GM18909 (cell line): ENCODE measurements around the gene CD274.
"Not testable (repeated sequence)": the region's sequence is repeated elsewhere in the genome, so short reads cannot be mapped to it uniquely, and the experiment has no call there.

ENCODE experiments used
- ATAC-seq: cut with Tn5 transposase; IDR thresholded peaks from one replicate; pipeline ENCODE4 v1.9.1; 2021; ENCODE audit warnings: mild to moderate bottlenecking; ENCODE audit not compliant: unreplicated experiment, poor library complexity

Gene CD274

DNA sequence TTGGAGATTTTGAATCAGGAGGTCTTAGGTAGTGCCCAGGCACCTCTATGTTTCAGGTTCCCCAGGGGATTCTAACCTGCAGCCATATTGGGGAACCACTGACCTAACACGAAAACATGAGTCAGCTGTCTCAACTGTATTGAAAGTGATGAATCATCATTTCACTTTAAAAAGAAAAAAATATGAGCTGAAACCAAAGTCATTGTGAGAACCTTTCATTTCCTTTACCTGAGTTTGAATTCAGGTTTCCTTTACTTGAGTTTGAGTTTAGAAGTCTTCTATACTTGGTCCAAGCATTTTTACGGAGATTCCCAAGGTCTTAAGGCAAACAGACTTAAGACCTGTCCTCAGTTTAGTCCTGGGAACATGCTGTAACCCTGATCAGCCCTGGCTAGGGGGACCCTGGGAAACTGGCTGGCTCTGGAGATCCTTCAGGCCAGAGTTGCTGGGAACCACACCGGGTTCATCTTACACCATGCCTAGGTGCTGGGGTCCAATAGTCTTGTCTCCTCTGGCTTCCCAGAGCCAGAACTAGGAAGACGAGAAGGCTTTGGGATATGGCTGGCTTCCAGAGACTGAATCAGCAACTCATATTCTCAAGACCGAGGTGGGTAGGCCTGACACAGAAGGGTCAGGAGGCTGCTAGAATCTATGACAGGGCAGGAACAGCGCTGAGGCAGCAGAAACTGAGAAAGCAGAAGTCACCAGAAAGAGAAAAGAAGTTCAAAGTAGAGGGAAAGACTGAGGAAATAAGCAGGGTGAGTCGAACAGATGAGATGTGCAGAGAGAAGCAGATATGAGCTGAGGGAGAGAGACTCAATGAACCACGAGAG lies 43.6 kb downstream of the CD274 start:
- ATAC-seq: peak; percentile 85

DNA sequence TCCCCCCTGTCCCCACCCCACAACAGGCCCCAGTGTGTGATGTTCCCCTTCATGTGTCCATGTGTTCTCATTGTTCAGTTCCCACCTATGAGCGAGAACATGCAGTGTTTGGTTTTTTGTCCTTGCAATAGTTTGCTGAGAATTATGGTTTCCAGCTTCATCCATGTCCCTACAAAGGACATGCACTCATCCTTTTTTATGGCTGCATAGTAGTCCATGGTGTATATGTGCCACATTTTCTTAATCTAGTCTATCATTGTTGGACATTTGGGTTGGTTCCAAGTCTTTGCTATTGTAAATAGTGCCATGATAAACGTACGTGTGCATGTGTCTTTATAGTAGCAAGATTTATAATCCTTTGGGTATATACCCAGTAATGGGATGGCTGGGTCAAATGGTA lies 44.4 kb downstream of the CD274 start:
- not testable (repeated sequence) for ATAC-seq

DNA sequence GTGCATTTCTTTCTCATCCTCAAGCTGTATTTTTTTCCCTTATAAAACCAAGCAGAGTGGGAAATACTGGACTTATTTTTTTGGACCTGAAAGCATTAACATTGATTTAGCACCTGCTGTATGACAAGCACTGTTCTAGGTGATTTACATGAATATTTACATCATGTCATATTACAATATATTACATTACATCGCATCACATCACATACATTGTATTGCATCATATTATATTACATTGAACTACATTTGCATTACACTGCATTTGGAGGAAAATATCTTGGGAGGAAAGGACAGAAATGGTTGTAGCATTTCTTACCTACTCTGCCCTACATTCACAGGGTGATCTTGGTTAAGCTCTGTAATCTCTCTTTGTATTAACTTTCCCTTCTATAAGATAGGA lies 48.8 kb downstream of the CD274 start:
- ATAC-seq: no peak

DNA sequence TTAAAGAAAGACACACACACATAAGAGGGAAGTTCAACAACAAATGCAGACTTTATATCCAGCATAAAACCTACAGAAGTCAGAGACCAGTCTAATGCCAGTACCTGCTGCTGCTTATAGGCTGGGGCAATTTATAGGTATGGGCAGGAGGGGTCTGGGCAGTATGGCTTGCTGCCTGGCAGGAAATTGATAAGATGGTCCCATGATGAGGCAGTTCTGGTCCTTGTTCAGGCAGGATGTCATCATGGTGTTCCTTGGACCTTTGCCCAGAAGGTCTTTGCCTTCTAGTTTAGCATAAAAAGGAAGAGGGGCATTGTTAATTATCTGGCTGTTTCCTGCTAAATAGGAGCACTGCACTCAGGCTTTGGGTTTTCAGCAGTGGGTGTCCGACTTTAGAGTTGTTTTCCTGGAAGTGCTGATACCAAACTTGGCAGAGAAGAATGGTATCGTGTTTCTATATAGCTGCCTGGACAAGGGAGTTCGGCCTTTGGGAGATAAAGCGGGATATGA lies 49.6 kb downstream of the CD274 start:
- ATAC-seq: no peak

DNA sequence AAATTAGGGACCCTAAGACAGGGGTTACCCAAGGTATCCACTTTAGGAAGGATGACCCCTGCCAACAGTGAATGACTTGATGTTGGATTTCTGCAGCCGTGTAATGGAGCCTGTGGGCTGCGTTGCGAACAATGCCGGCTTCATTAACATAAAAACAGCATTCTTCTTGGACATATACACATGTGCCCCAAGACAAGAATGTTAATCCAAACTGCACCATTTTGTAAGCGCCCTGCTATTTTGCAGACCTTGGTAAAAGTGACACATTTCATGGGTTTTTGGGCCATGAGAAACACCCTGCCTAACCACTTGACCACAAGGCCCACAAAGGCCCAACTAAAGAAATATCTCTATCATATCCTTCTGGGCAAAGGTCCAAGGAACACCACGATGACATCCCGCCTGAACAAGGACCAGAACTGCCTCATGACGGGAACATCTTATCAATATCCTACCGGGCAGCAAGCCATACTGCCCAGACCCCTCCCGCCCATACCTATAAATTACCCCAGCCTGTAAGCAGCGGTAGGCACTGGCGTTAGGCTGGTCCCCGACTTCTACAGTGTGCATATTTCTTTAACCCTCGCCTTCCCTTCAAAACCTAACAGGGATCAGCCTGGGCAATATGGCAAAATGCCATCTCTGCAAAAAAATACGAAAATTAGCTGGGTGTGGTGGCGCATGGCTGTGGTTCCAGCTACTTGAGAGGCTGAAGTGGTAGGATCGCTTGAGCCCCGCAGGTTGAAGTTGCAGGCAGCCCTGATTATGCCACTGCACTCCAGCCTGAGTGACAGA lies 50.3 kb downstream of the CD274 start:
- ATAC-seq: no peak

DNA sequence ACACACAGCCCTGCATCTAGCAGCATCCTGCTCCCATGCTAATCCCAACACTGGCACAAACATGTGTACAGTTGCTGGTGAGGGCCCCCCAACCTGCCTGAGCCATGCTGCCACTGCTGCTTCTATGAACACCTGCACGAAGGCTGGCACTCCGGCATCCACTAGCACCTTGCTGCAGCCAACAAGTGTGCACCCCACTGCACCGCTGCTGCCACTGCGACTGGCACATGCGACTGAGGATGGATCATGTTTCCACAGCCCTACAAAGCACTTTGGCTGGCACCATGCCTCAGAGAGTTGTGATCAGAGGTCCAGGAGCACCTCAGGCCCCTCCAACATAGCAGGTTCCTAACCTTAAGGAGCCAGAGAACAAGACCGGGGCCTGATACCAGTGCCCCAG lies 52.2 kb downstream of the CD274 start:
- no peak for ATAC-seq

DNA sequence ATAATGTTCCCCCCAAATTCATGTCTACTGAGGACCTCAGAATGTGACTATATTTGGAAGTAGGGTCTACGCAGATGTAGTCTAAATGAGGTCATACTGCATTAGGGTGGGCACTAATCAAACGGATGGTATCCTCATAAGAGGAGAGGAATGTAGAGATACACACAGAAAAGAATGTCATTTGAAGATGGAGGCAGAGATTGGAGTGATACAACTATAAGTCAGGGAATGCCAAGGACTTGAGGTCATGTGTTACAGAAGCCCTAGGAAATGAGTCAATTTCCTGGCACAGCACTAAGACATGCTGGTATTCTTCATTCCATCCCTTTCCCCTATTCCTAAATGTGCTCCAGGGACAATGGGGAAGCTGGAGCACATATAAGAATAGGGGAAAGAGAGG lies 59.2 kb downstream of the CD274 start:
- no peak for ATAC-seq

DNA sequence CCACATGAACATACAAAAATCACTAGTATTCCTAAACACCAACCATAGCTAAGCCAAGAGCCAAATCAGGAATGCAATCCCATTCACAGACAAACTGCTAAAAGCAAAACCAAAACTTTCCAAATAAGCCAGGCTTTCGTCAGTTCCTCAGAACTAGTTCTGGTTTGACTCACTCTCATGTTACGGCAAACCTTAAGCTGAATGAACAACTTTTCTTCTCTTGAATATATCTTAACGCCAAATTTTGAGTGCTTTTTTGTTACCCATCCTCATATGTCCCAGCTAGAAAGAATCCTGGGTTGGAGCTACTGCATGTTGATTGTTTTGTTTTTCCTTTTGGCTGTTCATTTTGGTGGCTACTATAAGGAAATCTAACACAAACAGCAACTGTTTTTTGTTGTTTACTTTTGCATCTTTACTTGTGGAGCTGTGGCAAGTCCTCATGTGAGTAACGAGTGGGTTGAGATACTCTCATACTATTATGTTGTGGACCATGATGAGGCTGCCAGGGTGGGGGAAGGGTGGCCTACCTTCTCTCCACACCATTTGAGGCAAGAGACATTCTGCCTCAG lies 60.1 kb downstream of the CD274 start, which contains the start of gene PDCD1LG2:
Gene PDCD1LG2, plus strand, starts transcription at position 172 of the 572 bp plus-strand sequence. CDS start 12,016 bp downstream, outside the sequence.
- ATAC-seq: peak; percentile 69

DNA sequence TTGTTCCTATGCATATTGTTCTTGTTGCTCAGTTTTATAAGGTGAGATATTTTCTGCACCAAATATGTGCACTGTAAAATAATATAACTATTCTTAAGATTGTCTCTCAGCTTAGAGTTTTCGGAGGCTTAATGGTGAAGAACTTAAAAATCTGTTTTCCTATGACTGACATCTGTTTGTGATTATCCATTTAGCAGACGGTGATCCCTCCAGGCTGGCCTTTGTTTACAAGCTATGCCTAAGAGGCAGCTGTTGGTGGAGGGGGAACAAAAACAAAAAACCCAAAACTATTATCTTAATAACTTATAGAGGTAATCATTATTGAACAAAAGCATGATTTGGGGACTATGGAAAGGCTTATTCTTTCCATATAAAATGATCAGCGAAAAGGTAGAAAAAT lies 60.6 kb downstream of the CD274 start:
- no peak for ATAC-seq

DNA sequence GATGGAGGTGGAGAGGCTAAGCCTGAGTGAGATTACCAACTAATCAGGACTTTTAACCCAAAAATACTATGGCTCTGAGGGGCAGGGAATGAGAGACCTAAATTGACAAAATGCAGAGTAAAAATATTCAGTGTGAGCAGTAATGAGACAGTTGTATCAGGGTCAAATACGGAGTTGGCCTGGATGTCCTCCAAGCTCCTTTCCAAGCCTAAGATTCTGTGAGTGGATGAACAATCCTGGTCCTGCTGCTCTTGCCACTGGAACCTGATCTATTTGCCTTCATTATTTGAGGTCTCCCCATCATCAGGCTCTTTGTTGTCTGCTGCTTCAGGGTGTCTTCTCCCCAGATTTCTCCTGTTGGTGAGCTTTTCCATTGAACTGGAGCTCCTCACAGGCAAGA lies 61.1 kb downstream of the CD274 start:
- ATAC-seq: no peak

DNA sequence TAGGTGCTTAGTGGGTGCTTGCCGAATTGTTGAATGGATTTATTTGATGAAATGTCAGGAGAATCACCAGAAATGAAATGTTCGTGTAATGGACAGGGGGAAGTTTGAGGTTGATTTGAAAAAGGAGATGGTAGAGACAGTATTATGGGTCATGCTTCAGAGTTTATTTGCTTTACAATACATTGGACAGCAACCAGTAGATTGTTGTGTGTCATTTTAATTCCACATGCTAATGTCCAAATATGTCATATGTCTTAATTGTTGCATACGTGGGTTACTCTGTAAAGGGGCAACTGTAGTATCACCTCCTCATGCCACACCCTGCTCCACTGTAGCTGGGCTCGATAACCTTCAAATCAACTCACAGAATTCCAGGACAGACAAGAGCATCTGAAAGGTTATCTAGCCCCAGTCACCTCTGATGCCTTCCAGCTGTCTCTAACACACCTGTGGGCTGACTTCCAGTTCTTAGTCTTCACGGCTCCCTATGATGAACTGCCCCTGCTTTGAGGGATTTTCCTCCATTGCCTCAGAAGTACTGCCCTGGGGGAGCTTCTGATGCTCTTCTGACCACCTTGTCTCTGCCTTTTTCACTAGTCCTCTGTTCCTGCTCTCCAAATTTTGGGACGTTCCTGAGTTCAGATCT lies 61.7 kb downstream of the CD274 start:
- ATAC-seq: no peak

DNA sequence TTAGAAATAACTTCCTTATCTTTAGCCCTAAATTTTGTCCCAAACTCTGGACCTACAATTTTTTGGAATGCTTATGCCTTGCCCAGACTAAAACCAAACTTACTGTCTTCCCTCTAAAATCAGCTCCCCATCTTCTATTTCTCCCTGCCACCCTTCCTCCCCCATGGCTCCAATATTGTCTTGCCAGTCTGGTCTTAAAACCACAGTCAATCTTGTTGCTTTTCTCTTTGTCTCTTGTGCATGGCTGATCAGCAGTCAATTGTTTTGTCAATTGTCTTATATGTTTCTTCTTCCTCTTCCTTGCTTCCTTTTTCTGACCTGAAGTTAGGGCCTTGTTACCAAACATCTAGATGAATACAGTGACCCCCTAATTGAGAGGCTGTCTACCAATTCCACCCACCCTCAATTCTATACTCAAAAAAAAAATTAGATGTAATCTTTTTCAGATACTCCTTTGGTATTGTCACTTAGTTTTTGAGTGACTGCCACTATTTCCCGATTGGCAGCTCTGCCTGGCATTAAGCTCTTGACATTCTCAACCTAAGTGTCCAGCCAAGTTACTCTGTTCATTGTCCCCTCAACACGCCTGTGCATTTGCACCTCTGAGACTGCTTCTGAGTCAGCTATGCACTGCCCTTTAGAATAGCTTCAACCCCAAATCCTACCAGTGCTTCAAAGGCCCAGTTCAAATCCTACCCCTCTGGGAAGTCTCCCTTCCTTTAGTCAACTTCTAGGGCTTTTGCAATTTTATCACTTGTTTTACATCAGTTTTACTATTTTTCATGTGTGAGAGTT lies 62.5 kb downstream of the CD274 start:
- ATAC-seq: no peak

DNA sequence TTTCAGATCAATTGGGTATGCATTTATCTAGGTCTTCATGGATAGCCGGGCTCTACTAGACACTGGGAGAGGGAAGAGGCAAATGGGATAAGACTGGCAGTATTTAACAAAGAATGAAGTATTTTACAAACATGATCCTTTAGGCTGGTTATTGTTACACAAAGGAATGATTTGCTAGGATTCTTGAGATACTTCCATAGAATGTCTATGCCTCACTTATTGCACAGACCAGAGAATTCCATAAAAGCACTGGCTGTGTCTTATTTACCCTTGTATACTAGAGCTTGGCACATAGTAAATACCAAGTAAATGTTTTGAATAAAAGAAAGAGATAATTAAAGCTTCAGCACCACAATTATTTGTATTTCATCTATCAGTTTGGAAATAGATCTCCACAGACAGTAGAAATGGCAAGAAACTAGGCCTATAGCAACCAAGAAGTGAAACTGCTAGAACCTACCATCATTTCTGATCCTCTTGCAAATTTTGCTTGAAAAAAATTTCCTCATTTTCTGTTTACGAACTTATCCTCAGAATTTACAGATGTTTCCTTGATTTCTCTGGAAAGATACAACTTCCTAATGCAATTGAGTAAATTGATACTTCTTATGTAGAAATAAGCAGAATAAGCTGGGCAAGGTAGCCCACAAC lies 63.7 kb downstream of the CD274 start:
- no peak for ATAC-seq

DNA sequence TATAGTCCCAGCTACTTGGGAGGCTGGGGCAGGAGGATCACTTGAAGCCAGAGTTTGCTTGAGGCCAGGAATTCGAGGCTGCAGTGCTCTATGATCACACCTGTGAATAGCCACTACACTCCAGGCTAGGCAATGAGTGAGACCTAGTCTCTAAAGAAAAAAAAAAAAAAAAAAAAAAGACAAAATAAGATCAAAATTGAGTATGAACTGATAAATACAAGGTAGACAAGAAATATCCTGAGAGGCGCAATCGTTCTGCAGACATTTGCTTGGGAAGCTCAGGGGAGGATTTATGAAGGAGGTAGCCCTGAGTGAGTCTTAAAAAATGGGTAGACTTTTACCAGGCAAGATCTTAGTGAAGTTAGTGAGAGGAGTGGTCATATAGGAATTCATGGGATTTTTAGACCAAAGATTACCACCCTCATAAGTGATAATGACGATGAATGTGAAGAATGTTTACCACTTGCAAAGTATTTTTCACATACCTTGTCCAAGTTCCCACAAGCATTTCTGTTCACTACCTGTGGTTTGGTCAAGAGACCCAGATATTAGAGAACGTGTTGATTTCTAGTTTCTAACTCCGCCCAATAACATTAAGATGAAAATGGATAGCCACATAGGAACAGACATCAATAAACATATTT lies 64.4 kb downstream of the CD274 start:
- ATAC-seq: no peak

DNA sequence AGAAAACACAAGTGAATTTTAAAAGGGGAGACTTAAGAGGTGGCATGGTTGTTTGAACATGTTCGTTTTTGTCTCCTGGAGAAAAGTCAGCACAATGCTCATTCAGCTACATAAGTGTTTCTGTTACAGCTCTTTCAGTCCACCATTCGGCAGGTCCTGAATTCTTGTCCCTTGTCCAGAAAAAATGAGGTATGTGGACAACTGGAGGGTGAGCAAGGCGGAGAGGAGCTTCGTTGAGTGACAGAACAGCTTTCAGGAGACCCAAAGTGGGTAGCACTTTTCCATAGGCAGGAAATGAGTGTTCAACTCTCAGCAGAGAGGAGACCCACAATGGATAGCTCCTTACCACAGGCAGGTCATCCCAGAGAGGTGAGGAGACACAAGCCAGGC lies 64.9 kb downstream of the CD274 start:
- no peak for ATAC-seq

DNA sequence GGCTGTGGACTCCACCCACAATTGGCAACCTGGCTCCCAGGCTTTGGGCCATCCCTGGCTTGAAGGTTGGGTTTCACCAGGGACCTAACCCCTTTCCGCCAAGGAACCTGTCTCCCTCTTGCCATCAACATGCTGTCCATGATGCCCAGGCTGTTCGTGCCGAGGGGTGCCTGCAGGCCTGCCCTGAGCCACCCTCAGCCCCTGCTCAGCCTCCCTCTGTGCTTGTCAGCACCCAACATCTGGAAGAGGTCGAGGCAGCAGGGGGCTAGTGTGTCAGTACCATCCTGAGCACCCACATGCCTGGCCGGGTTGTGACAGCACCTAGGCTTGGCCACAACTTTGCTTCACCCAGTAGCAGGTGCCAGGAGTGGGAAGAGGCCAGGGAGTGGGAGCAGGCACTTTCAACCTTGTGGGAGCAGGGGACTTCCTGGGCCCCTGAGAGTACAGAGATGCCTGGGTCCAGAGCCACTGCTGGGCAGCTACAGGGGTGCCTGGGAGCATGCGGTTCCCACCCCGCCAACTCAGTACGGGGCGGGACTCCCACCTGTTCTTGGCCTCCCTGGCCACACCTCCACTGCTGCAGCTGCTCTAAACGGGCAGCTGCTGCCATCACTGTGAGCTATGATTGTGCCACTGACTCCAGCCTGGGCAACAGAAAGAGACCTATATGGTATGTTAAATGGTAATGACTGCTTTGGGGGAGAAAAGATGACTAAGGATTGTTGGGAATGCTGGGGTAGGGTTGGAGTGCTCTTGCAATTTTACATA lies 66.3 kb downstream of the CD274 start:
- no peak for ATAC-seq

DNA sequence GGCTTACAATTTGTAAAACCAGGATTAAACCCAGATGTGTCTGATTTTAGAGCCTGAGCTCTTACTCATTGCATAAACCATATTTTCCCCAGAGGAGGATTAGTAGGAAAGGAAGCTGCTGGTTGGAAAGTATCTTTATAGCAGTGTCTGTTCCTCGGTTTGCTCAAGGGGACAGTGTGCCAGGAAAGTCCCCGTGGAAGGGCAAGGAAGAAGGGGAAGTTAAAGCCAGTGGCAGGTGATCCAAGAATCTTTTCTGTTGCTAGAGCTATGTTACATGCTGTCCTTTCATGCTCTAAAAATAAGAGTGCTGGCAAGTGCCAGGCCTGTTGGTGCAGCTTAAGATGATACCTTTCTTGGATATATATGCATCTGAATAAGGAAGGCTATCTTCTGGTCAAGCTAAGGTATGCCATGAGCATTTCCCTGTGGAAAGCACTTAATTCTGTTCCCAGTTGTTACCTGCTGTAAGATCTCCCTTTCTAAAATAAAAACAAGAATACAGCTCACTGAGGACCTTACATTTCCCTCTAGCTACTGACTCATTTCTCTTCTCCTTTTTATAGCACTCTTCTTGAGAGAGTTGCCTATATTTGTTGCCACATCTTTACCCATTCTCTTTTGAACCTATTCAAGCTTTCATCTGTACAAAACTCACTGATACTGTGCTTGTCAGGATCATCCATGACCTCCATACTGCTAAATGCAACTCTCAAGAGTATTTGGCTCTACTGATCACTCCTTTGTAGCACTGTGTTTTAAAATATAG lies 68.0 kb downstream of the CD274 start:
- peak; percentile 56 for ATAC-seq
